Thymus (tissue), 2 donors: ENCODE results near the gene UBIAD1. TPM values are rescaled to one million over a fixed set of nuclear protein-coding genes. Genes with fewer than 3 reads are reported as not detected.

Experiments used
- polyA plus RNA-seq: library from polyadenylated mRNA; stranded (reverse); fragments of 200-250 nt; gene quantifications from one replicate; pipeline ENCODE4 v1.2.3, GENCODE V29; 2013
- total RNA-seq: library from RNA; stranded (reverse); fragments of 120-200 nt; gene quantifications from one replicate; pipeline ENCODE4 v1.2.4, GENCODE V29; 2013
- donor health status: healthy.

The UBIAD1 gene
- total and polyA plus RNA-seq, 2 donors: 7.3 to 9.8 TPM

Other genes starting within 250 kb of the UBIAD1 start
- not detected for gene MASP2, start 226.0 kb upstream of the UBIAD1 start, total RNA-seq
- gene MASP2, start 226.0 kb upstream of the UBIAD1 start, polyA plus RNA-seq: 0.05 TPM
- 13.1 TPM for gene SRM, start 213.2 kb upstream of the UBIAD1 start, total RNA-seq
- gene SRM, start 213.2 kb upstream of the UBIAD1 start, polyA plus RNA-seq: 62.9 TPM
- gene EXOSC10, start 173.3 kb upstream of the UBIAD1 start, total RNA-seq: 44.9 TPM
- gene EXOSC10, start 173.3 kb upstream of the UBIAD1 start, polyA plus RNA-seq: 52.2 TPM
- gene ANGPTL7, start 83.8 kb upstream of the UBIAD1 start, total RNA-seq: 0.09 TPM
- gene ANGPTL7, start 83.8 kb upstream of the UBIAD1 start, polyA plus RNA-seq: 1.5 TPM
- 25.2 TPM for gene MTOR, start 10.6 kb upstream of the UBIAD1 start, total RNA-seq
- 31.3 TPM for gene MTOR, start 10.6 kb upstream of the UBIAD1 start, polyA plus RNA-seq
- gene DISP3, start 206.0 kb downstream of the UBIAD1 start, total RNA-seq: 0.28 TPM
- gene DISP3, start 206.0 kb downstream of the UBIAD1 start, polyA plus RNA-seq: 0.82 TPM